ENCODE data around the gene PPARD. TPM values are rescaled to one million over a fixed set of nuclear protein-coding genes. Genes with fewer than 3 reads are reported as not detected.
A peak's percentile ranks its signal among the peaks of the same experiment; 100 is the strongest.
"Not testable (repeated sequence)": the region's sequence is repeated elsewhere in the genome, so short reads cannot be mapped to it uniquely, and the experiment has no call there.

The PPARD gene
- polyA plus RNA-seq, 2 donors: 28.1 to 45.1 TPM

- Histone ChIP-seq H3K9me3 (ENCODE audit: control insufficient read depth in 2 of 2, insufficient read depth in 1 of 2, low read depth in 1 of 2, low read length in 1 of 2) (peaks cover 0 to 2% of the 10 kb centered on the region in 2 donors), H3K36me3 (ENCODE audit: control insufficient read depth in 2 of 2, insufficient read depth in 2 of 2, low read length in 1 of 2) (no peaks in the 10 kb centered on the region), H3K4me3 (ENCODE audit: low read depth in 1 of 2, low read length in 2 of 2) (no peak overlapping the region), H3K4me1 (ENCODE audit: control insufficient read depth in 2 of 2, insufficient read depth in 2 of 2, low read length in 1 of 2) (no peaks in the 10 kb centered on the region), H3K27me3 (ENCODE audit: control insufficient read depth in 1 of 2, insufficient read depth in 2 of 2, low read length in 2 of 2) (no peaks in the 10 kb centered on the region), H3K27ac (ENCODE audit: low read depth in 2 of 2, low read length in 1 of 2) (no peak overlapping the region)
- 50 to 54% methylated on average over 7 of the region's 7 CpGs for WGBS, 2 donors
Observed at GRCh38 chr6:35327349-35328027, 14.9 kb upstream of the PPARD start.

GRCh38 chr6:35328108-35328723 lies 14.1 kb upstream of the PPARD start:
- Histone ChIP-seq H3K27ac (ENCODE audit: low read depth in 2 of 2, low read length in 1 of 2) (no peak overlapping the region), H3K36me3 (ENCODE audit: control insufficient read depth in 2 of 2, insufficient read depth in 2 of 2, low read length in 1 of 2) (no peaks in the 10 kb centered on the region), H3K27me3 (ENCODE audit: control insufficient read depth in 1 of 2, insufficient read depth in 2 of 2, low read length in 2 of 2) (no peaks in the 10 kb centered on the region), H3K4me1 (ENCODE audit: control insufficient read depth in 2 of 2, insufficient read depth in 2 of 2, low read length in 1 of 2) (no peaks in the 10 kb centered on the region), H3K4me3 (ENCODE audit: low read depth in 1 of 2, low read length in 2 of 2) (no peak overlapping the region), H3K9me3 (ENCODE audit: control insufficient read depth in 2 of 2, insufficient read depth in 1 of 2, low read depth in 1 of 2, low read length in 1 of 2) (peaks cover 0 to 2% of the 10 kb centered on the region in 2 donors)
- WGBS, 2 donors: 95 to 100% methylated on average over 1 of the region's 1 CpG

GRCh38 chr6:35328965-35329364 lies 13.4 kb upstream of the PPARD start:
- H3K4me3 ChIP-seq (ENCODE audit: low read depth in 1 of 2, low read length in 2 of 2); H3K27me3 ChIP-seq (ENCODE audit: control insufficient read depth in 1 of 2, insufficient read depth in 2 of 2, low read length in 2 of 2); H3K9me3 ChIP-seq (ENCODE audit: control insufficient read depth in 2 of 2, insufficient read depth in 1 of 2, low read depth in 1 of 2, low read length in 1 of 2); H3K27ac ChIP-seq (ENCODE audit: low read depth in 2 of 2, low read length in 1 of 2); H3K4me1 ChIP-seq (ENCODE audit: control insufficient read depth in 2 of 2, insufficient read depth in 2 of 2, low read length in 1 of 2); H3K36me3 ChIP-seq (ENCODE audit: control insufficient read depth in 2 of 2, insufficient read depth in 2 of 2, low read length in 1 of 2): not testable (repeated sequence)
- 90 to 95% methylated on average over 8 of the region's 8 CpGs for WGBS, 2 donors

GRCh38 chr6:35330541-35331119 lies 11.7 kb upstream of the PPARD start:
- no peaks in the 10 kb centered on the region for H3K27me3 ChIP-seq (ENCODE audit: control insufficient read depth in 1 of 2, insufficient read depth in 2 of 2, low read length in 2 of 2)
- H3K27ac ChIP-seq (ENCODE audit: low read depth in 2 of 2, low read length in 1 of 2): no peak overlapping the region
- H3K9me3 ChIP-seq (ENCODE audit: control insufficient read depth in 2 of 2, insufficient read depth in 1 of 2, low read depth in 1 of 2, low read length in 1 of 2): peaks cover 0 to 2% of the 10 kb centered on the region in 2 donors
- H3K36me3 ChIP-seq (ENCODE audit: control insufficient read depth in 2 of 2, insufficient read depth in 2 of 2, low read length in 1 of 2): no peaks in the 10 kb centered on the region
- no peaks in the 10 kb centered on the region for H3K4me1 ChIP-seq (ENCODE audit: control insufficient read depth in 2 of 2, insufficient read depth in 2 of 2, low read length in 1 of 2)
- WGBS, 2 donors: 94 to 96% methylated on average over 9 of the region's 9 CpGs
- H3K4me3 ChIP-seq (ENCODE audit: low read depth in 1 of 2, low read length in 2 of 2): no peak overlapping the region

GRCh38 chr6:35332074-35332887 lies 10.1 kb upstream of the PPARD start:
- H3K4me1 ChIP-seq (ENCODE audit: control insufficient read depth in 2 of 2, insufficient read depth in 2 of 2, low read length in 1 of 2); H3K4me3 ChIP-seq (ENCODE audit: low read depth in 1 of 2, low read length in 2 of 2); H3K36me3 ChIP-seq (ENCODE audit: control insufficient read depth in 2 of 2, insufficient read depth in 2 of 2, low read length in 1 of 2); H3K27me3 ChIP-seq (ENCODE audit: control insufficient read depth in 1 of 2, insufficient read depth in 2 of 2, low read length in 2 of 2); H3K9me3 ChIP-seq (ENCODE audit: control insufficient read depth in 2 of 2, insufficient read depth in 1 of 2, low read depth in 1 of 2, low read length in 1 of 2): not testable (repeated sequence)
- 58 to 60% methylated on average over 9 of the region's 9 CpGs for WGBS, 2 donors
- H3K27ac ChIP-seq (ENCODE audit: low read depth in 2 of 2, low read length in 1 of 2): peak overlapping the region in 1 of 2 donors; percentile 73

GRCh38 chr6:35341557-35341956 lies 801 bp upstream of the PPARD start:
- Histone ChIP-seq H3K4me3 (ENCODE audit: low read depth in 1 of 2, low read length in 2 of 2) (no peak overlapping the region), H3K36me3 (ENCODE audit: control insufficient read depth in 2 of 2, insufficient read depth in 2 of 2, low read length in 1 of 2) (peaks cover 0 to 8% of the 10 kb centered on the region in 2 donors), H3K4me1 (ENCODE audit: control insufficient read depth in 2 of 2, insufficient read depth in 2 of 2, low read length in 1 of 2) (peaks cover 0 to 9% of the 10 kb centered on the region in 2 donors), H3K27ac (ENCODE audit: low read depth in 2 of 2, low read length in 1 of 2) (peak overlapping the region; percentile 44 to 87), H3K27me3 (ENCODE audit: control insufficient read depth in 1 of 2, insufficient read depth in 2 of 2, low read length in 2 of 2) (no peaks in the 10 kb centered on the region), H3K9me3 (ENCODE audit: control insufficient read depth in 2 of 2, insufficient read depth in 1 of 2, low read depth in 1 of 2, low read length in 1 of 2) (no peaks in the 10 kb centered on the region)
- 62 to 65% methylated on average over 13 of the region's 13 CpGs for WGBS, 2 donors

- Histone ChIP-seq H3K27ac (ENCODE audit: low read depth in 2 of 2, low read length in 1 of 2) (peak overlapping the region; percentile 87 to 91), H3K9me3 (ENCODE audit: control insufficient read depth in 2 of 2, insufficient read depth in 1 of 2, low read depth in 1 of 2, low read length in 1 of 2) (no peaks in the 10 kb centered on the region), H3K36me3 (ENCODE audit: control insufficient read depth in 2 of 2, insufficient read depth in 2 of 2, low read length in 1 of 2) (peaks cover 0 to 8% of the 10 kb centered on the region in 2 donors), H3K4me3 (ENCODE audit: low read depth in 1 of 2, low read length in 2 of 2) (peak overlapping the region; percentile 72 to 83), H3K27me3 (ENCODE audit: control insufficient read depth in 1 of 2, insufficient read depth in 2 of 2, low read length in 2 of 2) (no peaks in the 10 kb centered on the region), H3K4me1 (ENCODE audit: control insufficient read depth in 2 of 2, insufficient read depth in 2 of 2, low read length in 1 of 2) (peaks cover 0 to 9% of the 10 kb centered on the region in 2 donors)
- 9 to 10% methylated on average over 13 of the region's 13 CpGs for WGBS, 2 donors
Observed at GRCh38 chr6:35343092-35343834, 905 bp downstream of the PPARD start.

GRCh38 chr6:35343835-35344550 lies 1.6 kb downstream of the PPARD start:
- no peaks in the 10 kb centered on the region for H3K9me3 ChIP-seq (ENCODE audit: control insufficient read depth in 2 of 2, insufficient read depth in 1 of 2, low read depth in 1 of 2, low read length in 1 of 2)
- peak overlapping the region; percentile 72 to 83 for H3K4me3 ChIP-seq (ENCODE audit: low read depth in 1 of 2, low read length in 2 of 2)
- H3K27ac ChIP-seq (ENCODE audit: low read depth in 2 of 2, low read length in 1 of 2): peak overlapping the region in 1 of 2 donors; percentile 36
- H3K4me1 ChIP-seq (ENCODE audit: control insufficient read depth in 2 of 2, insufficient read depth in 2 of 2, low read length in 1 of 2): peaks cover 0 to 9% of the 10 kb centered on the region in 2 donors
- 64 to 68% methylated on average over 6 of the region's 6 CpGs for WGBS, 2 donors
- peaks cover 0 to 13% of the 10 kb centered on the region in 2 donors for H3K36me3 ChIP-seq (ENCODE audit: control insufficient read depth in 2 of 2, insufficient read depth in 2 of 2, low read length in 1 of 2)
- H3K27me3 ChIP-seq (ENCODE audit: control insufficient read depth in 1 of 2, insufficient read depth in 2 of 2, low read length in 2 of 2): no peaks in the 10 kb centered on the region
